Activated naive CD4-positive, alpha-beta T cell treated with anti-CD3 and anti-CD28 coated beads, Interleukin-2, amount 50 U/mL, for 16 hours (primary cell): ENCODE results near the gene SYNJ2.

Source experiments
- DNase-seq: peaks from one replicate; pipeline ENCODE4 v3.0.0-alpha.2; 2020

Gene SYNJ2

DNA sequence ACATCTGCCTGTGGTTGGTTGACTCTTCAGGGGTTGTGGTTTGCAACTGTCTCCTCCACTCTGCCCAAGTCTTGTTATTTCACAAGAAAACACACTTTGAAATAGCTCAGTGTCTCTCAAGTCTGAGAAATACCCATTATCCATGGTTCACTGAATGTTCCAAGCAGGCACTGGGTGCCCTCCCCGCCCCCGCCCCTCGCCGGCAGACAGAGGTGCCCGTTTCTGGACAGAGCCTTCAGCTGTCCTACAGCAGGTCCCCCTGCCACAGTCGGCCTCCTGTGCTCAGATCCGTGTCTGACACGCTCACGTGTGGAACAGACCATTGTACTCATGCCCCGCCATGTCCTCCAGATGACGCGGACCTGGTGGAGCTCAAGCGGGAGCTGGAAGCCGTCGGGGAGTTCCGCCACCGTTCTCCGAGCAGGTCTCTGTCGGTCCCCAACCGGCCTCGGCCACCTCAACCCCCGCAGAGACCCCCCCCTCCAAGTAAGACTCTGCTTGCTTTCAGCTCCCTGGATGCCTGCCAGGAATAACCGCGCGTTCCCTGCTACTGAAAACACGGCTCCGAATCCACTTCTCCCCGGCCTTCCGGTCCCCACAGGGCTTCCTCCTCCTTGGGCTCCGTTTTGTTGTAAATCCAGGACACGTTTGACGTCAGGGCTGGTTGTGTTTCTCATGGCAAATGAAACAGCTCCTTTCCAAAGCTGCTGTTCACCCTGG lies 105.0 kb downstream of the SYNJ2 start:
- DNase-seq = no peak

- no peak for DNase-seq
These were observed 105.7 kb downstream of the SYNJ2 start for GRCh38 chr6:158087224-158087867.

GRCh38 chr6:158092806-158093205 lies 111.1 kb downstream of the SYNJ2 start:
- no peak for DNase-seq

DNA sequence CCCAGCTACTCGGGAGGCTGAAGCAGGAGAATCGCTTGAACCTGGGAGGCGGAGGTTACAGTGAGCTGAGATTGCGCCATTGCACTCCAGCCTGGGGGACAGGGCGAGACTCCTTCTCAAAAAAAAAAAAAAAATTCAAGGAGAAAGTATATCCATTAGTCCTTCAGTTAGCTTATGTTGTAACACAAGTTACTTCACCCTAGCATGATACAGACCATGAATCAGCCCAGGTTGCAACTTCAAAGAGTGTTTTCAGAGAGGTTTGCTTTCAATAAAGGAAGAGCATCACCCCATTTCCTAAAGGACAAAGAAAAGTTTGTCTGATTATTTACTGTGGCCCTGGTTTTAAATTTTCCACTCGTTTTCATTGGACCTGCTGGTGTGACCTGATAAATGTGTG lies 113.4 kb downstream of the SYNJ2 start:
- DNase-seq = no peak

DNA sequence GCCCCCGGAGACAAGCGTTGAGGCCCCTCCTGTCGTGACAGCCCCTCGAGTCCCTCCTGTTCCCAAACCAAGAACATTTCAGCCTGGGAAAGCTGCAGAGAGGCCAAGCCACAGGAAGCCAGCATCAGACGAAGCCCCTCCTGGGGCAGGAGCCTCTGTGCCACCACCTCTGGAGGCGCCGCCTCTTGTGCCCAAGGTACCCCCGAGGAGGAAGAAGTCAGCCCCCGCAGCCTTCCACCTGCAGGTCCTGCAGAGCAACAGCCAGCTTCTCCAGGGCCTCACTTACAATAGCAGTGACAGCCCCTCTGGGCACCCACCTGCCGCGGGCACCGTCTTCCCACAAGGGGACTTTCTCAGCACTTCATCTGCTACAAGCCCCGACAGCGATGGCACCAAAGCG lies 114.0 kb downstream of the SYNJ2 start:
- no peak for DNase-seq

DNA sequence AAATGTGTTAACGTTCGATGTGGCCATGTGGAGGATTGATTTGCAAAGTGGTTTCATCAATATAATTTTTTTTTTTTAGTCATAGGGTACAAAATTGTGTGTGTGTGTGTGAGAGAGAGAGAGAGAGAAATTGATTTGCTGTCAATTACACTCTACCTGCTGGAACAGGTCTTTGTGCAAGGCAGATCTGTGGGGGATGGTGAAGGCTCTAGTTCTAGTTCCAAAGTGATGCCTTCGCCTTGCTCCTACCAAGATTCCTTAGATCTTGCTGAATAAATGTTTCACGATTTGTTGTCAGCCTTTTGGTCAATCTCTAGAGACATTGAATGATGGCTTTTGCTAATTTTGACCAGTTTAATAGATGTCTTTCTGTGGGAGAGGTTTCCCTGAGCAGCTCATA lies 121.6 kb downstream of the SYNJ2 start:
- DNase-seq = no peak

- no peak for DNase-seq
These were observed 123.0 kb downstream of the SYNJ2 start for GRCh38 chr6:158104696-158105095.

DNA sequence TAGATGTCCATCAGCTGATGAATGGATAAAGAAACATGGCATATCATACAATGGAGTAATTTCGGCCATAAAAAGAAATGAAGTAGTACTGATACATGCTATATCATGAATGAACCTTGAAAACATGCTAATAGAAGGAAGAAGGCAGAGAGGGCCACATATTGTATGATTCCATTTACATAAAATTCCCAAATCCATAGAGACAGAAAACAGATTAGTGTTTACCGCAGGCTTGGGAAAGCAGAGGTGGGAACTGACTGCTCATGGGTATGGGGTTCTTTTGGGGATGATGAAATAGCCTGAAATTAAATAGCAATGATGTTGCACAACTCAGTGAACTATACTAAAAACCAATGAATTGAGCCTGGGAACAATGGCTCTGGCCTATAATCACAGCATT lies 128.1 kb downstream of the SYNJ2 start:
- DNase-seq = no peak

GRCh38 chr6:158110986-158111385 lies 129.3 kb downstream of the SYNJ2 start:
- no peak for DNase-seq

GRCh38 chr6:158111987-158112386 lies 130.3 kb downstream of the SYNJ2 start:
- DNase-seq = no peak

DNA sequence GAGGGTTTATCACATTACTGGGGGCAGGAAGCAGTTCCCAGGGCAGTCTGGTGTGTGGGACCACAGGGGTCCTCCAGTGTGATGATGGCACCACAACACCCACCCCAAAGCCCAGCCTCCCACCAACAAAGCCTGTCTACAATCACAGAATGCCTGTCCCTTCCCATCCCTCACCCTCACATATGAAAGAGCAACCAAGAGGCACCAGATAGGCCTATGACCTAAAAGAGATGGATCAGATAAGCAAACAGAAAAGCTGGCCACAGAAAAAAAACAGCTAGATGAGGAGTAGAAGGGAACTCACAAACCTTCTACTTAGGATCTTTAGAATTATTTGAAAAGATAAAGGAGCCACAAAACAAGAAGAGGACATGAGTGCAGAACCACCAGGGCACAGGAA lies 132.1 kb downstream of the SYNJ2 start:
- no peak for DNase-seq

DNA sequence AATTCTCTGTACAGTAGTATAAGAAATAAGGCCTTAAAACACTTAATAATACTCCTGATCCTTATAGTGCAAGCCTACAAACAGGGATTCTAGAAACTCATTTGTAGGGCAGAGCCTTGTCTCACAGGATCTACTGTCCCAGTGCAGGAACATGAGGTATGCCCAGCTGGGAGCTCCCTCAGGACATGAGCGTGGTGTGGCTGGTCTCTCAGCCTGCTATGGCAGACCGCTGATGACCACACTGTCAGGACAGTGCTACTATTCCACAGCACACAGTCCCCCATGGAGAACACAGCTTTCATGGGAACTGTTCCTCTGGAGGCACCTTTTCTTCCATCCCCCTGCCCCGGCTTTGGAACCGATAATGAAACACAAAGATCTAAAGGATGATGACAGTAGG lies 133.4 kb downstream of the SYNJ2 start:
- no peak for DNase-seq

DNA sequence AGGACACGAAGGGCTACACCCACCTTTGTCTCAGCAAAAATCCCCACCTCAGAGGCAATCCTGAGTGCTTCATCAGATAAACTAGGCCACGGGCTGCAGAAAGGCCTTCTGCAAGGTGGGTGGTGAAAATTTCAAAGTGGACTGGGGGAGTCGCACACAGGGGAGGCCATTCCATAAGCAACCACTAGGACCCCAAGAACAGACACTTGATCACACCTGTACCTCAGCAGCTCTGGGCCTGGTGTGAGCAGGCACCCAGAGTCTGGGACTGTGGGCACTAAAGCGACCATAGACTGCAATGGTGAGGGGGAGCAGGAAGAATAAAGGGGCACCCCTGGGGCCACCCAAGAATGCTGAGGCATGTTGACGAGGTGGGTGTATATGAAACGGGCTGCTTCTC lies 133.8 kb downstream of the SYNJ2 start:
- DNase-seq = no peak

DNA sequence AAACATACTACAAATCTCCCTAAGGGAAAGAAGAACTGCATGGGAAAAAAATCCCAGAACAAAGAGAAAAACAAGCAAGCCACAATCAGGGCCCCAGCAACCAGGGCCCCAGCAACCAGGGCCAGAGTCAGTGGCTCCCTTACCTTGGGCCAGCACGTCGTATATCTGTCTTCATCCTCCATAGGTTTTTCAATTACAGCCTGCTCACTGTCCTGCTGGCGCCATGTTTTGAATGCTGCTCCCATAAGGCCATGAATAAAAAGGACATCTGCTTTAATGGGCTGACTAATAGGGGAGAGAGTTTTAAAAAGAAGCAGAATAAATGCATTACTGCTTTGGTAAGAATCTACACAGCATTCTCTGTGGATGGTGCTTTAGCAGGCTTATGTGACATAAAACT lies 137.2 kb downstream of the SYNJ2 start:
- DNase-seq = no peak

DNA sequence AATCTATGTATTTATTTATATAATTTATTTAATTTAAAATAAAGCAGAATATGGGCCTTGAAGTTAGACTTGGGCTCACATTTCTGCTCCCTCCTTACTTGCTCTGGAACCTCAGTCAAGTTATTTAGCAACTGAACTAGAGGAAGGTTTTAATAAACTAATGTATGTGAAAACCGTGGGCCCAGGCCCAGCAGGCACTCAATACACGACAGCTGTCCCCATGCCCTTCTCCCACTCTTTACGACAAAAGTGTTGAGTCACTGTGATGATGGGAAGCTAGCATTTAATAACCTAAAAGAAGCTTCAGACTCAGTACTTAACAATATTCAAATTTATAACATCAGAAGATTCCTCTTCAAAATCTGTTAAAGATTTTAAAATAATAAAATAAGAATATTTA lies 139.7 kb downstream of the SYNJ2 start:
- no peak for DNase-seq

- no peak for DNase-seq
These were observed 140.4 kb downstream of the SYNJ2 start for GRCh38 chr6:158122048-158122447.

DNA sequence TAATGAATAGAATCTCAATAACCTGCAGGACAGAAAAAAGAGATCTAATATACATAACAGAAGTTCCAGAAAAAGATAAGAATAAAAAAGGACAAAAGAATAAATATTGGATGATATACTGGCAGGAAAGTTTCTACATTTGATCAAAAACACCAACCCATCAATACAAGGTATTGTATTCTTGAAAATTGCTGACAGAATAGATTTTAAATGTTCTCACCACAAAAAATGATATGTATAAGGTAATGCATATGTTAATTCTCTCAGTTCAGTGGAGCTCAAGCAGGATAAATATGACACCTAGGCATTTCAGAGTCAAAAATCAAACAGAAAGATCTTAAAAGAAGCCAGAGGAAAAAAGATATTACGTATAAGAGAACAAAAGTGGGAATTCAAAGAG lies 142.6 kb downstream of the SYNJ2 start:
- no peak for DNase-seq

- DNase-seq = no peak
These were observed 143.6 kb downstream of the SYNJ2 start for GRCh38 chr6:158125271-158125670.

- DNase-seq = no peak
These were observed 150.3 kb downstream of the SYNJ2 start for GRCh38 chr6:158131926-158132325.

- DNase-seq = no peak
These were observed 161.1 kb downstream of the SYNJ2 start for GRCh38 chr6:158142789-158143188.

- no peak for DNase-seq
These were observed 162.0 kb downstream of the SYNJ2 start for GRCh38 chr6:158143700-158144099.
